Osteoblast (primary cell): ENCODE measurements around the gene DTNB. TPM values are rescaled to one million over a fixed set of nuclear protein-coding genes. Genes with fewer than 3 reads are reported as not detected.

ENCODE experiments used
- DNase-seq: peaks from one replicate; pipeline ENCODE4 v3.0.0; 2011; ENCODE audit warnings: low spot score, mixed read lengths; ENCODE audit not compliant: insufficient read length; ENCODE audit errors: missing footprints
- H2AFZ ChIP-seq: 2 replicates; pipeline ENCODE4 v1.6.0; 2011; ENCODE audit warnings: mild to moderate bottlenecking, low read length
- H3K27ac ChIP-seq: 2 replicates; pipeline ENCODE4 v1.5.1; 2011; ENCODE audit warnings: mild to moderate bottlenecking, low read depth, low read length, moderate library complexity
- H3K27me3 ChIP-seq: 2 replicates; pipeline ENCODE4 v1.6.0; 2012; ENCODE audit warnings: mild to moderate bottlenecking, control low read depth, inconsistent platforms, low read length, moderate library complexity; ENCODE audit not compliant: insufficient read depth
- H3K36me3 ChIP-seq: 2 replicates; pipeline ENCODE4 v1.5.1; 2011; ENCODE audit warnings: mild to moderate bottlenecking, low read length, control low read depth, moderate library complexity; ENCODE audit not compliant: insufficient read depth
- H3K4me1 ChIP-seq: 2 replicates; pipeline ENCODE4 v1.5.1; 2011; ENCODE audit warnings: mild to moderate bottlenecking, low read length, control low read depth, moderate library complexity; ENCODE audit not compliant: insufficient read depth
- H3K4me2 ChIP-seq: 2 replicates; pipeline ENCODE4 v1.6.0; 2011; ENCODE audit warnings: mild to moderate bottlenecking, low read length; ENCODE audit not compliant: insufficient read depth
- H3K4me3 ChIP-seq: fragments of 200-600 bp; sonication (generic); 3 replicates; pipeline ENCODE4 v1.5.1; 2012; ENCODE audit warnings: mild to moderate bottlenecking, low read length, inconsistent platforms; ENCODE audit not compliant: insufficient read depth
- H3K79me2 ChIP-seq: 2 replicates; pipeline ENCODE4 v1.6.0; 2012; ENCODE audit warnings: mild to moderate bottlenecking, low read length, control low read depth, inconsistent platforms; ENCODE audit not compliant: insufficient read depth
- H3K9me3 ChIP-seq: 2 replicates; pipeline ENCODE4 v1.5.1; 2011; ENCODE audit warnings: low read depth, low read length, control low read depth
- H4K20me1 ChIP-seq: 2 replicates; pipeline ENCODE4 v1.6.0; 2012; ENCODE audit warnings: mild to moderate bottlenecking, low read length, control low read depth; ENCODE audit not compliant: insufficient read depth
- total RNA-seq: library from RNA; depleted of rRNA; stranded (reverse); fragments of >200 nt; gene quantifications from 2 replicates; pipeline ENCODE4 v1.2.3, GENCODE V29; 2012
- TF ChIP-seq, protein P1 (sequence below): IDR thresholded peaks from 2 replicates; pipeline ENCODE4 v1.5.1; 2011; ENCODE audit warnings: mild to moderate bottlenecking, low read depth, low read length, moderate library complexity; ENCODE audit errors: extremely low read depth

DTNB gene
- total RNA-seq, 1 donor: 9.8 TPM

GRCh38 chr2:25692143-25692542 is 18.8 kb upstream of the DTNB start:
- no peak overlapping the region for H3K27ac ChIP-seq
- peaks cover 5% of the 10 kb centered on the region for H3K4me1 ChIP-seq
- H2AFZ ChIP-seq: no peak overlapping the region
- H3K79me2 ChIP-seq: no peaks in the 10 kb centered on the region
- no peaks in the 10 kb centered on the region for H3K36me3 ChIP-seq
- no peak overlapping the region for H3K4me3 ChIP-seq
- no peaks in the 10 kb centered on the region for H4K20me1 ChIP-seq
- DNase-seq: peak; percentile 76
- TF ChIP-seq, protein P1, sequence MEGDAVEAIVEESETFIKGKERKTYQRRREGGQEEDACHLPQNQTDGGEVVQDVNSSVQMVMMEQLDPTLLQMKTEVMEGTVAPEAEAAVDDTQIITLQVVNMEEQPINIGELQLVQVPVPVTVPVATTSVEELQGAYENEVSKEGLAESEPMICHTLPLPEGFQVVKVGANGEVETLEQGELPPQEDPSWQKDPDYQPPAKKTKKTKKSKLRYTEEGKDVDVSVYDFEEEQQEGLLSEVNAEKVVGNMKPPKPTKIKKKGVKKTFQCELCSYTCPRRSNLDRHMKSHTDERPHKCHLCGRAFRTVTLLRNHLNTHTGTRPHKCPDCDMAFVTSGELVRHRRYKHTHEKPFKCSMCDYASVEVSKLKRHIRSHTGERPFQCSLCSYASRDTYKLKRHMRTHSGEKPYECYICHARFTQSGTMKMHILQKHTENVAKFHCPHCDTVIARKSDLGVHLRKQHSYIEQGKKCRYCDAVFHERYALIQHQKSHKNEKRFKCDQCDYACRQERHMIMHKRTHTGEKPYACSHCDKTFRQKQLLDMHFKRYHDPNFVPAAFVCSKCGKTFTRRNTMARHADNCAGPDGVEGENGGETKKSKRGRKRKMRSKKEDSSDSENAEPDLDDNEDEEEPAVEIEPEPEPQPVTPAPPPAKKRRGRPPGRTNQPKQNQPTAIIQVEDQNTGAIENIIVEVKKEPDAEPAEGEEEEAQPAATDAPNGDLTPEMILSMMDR: no peak
- H3K27me3 ChIP-seq: peaks cover 3% of the 10 kb centered on the region
- no peaks in the 10 kb centered on the region for H3K9me3 ChIP-seq
- no peak overlapping the region for H3K4me2 ChIP-seq

- Histone ChIP-seq H3K4me2 (no peak overlapping the region), H3K27ac (no peak overlapping the region), H4K20me1 (no peaks in the 10 kb centered on the region), H3K27me3 (peaks cover 8% of the 10 kb centered on the region), H3K4me1 (peaks cover 5% of the 10 kb centered on the region), H3K4me3 (no peak overlapping the region), H3K9me3 (no peaks in the 10 kb centered on the region), H2AFZ (no peak overlapping the region), H3K79me2 (no peaks in the 10 kb centered on the region), H3K36me3 (no peaks in the 10 kb centered on the region)
- peak; percentile 56 for DNase-seq
- TF ChIP-seq, protein P1: no peak
Observed at GRCh38 chr2:25690058-25690457, 16.7 kb upstream of the DTNB start.

GRCh38 chr2:25688236-25688635 is 14.9 kb upstream of the DTNB start:
- H3K4me2 ChIP-seq: no peak overlapping the region
- H3K36me3 ChIP-seq: no peaks in the 10 kb centered on the region
- TF ChIP-seq, protein P1: no peak
- no peak for DNase-seq
- peaks cover 5% of the 10 kb centered on the region for H3K4me1 ChIP-seq
- H3K27ac ChIP-seq: no peak overlapping the region
- no peak overlapping the region for H2AFZ ChIP-seq
- H3K4me3 ChIP-seq: no peak overlapping the region
- no peaks in the 10 kb centered on the region for H3K79me2 ChIP-seq
- no peaks in the 10 kb centered on the region for H4K20me1 ChIP-seq
- no peaks in the 10 kb centered on the region for H3K9me3 ChIP-seq
- peaks cover 10% of the 10 kb centered on the region for H3K27me3 ChIP-seq

- TF ChIP-seq, protein P1: no peak
- Histone ChIP-seq H3K36me3 (no peaks in the 10 kb centered on the region), H3K9me3 (no peaks in the 10 kb centered on the region), H3K4me3 (no peak overlapping the region), H3K27ac (no peak overlapping the region), H2AFZ (no peak overlapping the region), H3K27me3 (peaks cover 10% of the 10 kb centered on the region), H3K4me2 (no peak overlapping the region), H3K4me1 (peaks cover 5% of the 10 kb centered on the region), H4K20me1 (no peaks in the 10 kb centered on the region), H3K79me2 (no peaks in the 10 kb centered on the region)
- no peak for DNase-seq
Observed at GRCh38 chr2:25685741-25686140, 12.4 kb upstream of the DTNB start.
